WTC11 (cell line): ENCODE measurements around the gene NSMF. TPM values are rescaled to one million over a fixed set of nuclear protein-coding genes. Genes with fewer than 3 reads are reported as not detected.

ENCODE experiments used
- FOXK1 ChIP-seq: sonication (generic); formaldehyde crosslinking; IDR thresholded peaks from 2 replicates; pipeline ENCODE4 v1.8.0; 2022; ENCODE audit warnings: mild to moderate bottlenecking, moderate library complexity, missing genetic modification reagents
- NFE2L1 ChIP-seq: sonication (generic); formaldehyde crosslinking; IDR thresholded peaks from 2 replicates; pipeline ENCODE4 v1.8.1; 2023; ENCODE audit warnings: missing genetic modification reagents
- RELA ChIP-seq: sonication (generic); formaldehyde crosslinking; IDR thresholded peaks from 2 replicates; pipeline ENCODE4 v1.8.1; 2022; ENCODE audit warnings: missing genetic modification reagents, mild to moderate bottlenecking, borderline replicate concordance
- ZNF416 ChIP-seq: fragments of 250-450 bp; sonication (Bioruptor Pico); IDR thresholded peaks from 2 replicates; pipeline ENCODE4 v1.9.0; 2021; ENCODE audit warnings: mild to moderate bottlenecking, inconsistent platforms
- ZNF423 ChIP-seq: fragments of 250-450 bp; sonication (Bioruptor Pico); IDR thresholded peaks from 2 replicates; pipeline ENCODE4 v2.1.2; 2022; ENCODE audit warnings: mild to moderate bottlenecking, moderate library complexity
- total RNA-seq: library from RNA; stranded (reverse); gene quantifications from 3 replicates; pipeline ENCODE4 v1.2.3, GENCODE V29; 2021
- TF ChIP-seq, protein P1 (sequence below): fragments of 250-450 bp; sonication (Bioruptor Pico); IDR thresholded peaks from 2 replicates; pipeline ENCODE4 v1.9.0; 2021; ENCODE audit warnings: mild to moderate bottlenecking, borderline replicate concordance
- TF ChIP-seq, protein P2 (sequence below): sonication (generic); formaldehyde crosslinking; IDR thresholded peaks from 2 replicates; pipeline ENCODE4 v1.8.0; 2023; ENCODE audit warnings: mild to moderate bottlenecking, missing genetic modification reagents
- TF ChIP-seq, protein P3 (sequence below): sonication (generic); formaldehyde crosslinking; IDR thresholded peaks from 2 replicates; pipeline ENCODE4 v1.8.1; 2023; ENCODE audit warnings: mild to moderate bottlenecking, moderate library complexity, missing genetic modification reagents
- TF ChIP-seq, protein P4 (sequence below): fragments of 250-450 bp; sonication (Bioruptor Pico); IDR thresholded peaks from 2 replicates; pipeline ENCODE4 v2.1.2; 2022; ENCODE audit warnings: mild to moderate bottlenecking, moderate library complexity
- TF ChIP-seq, protein P5 (sequence below): fragments of 250-450 bp; sonication (Bioruptor Pico); IDR thresholded peaks from 2 replicates; pipeline ENCODE4 v1.9.0; 2021; ENCODE audit warnings: moderate library complexity, mild to moderate bottlenecking, inconsistent platforms, borderline replicate concordance
- TF ChIP-seq, protein P6 (sequence below): sonication (generic); formaldehyde crosslinking; IDR thresholded peaks from 2 replicates; pipeline ENCODE4 v1.8.0; 2023; ENCODE audit warnings: missing genetic modification reagents, mild to moderate bottlenecking, borderline replicate concordance
- TF ChIP-seq, protein P7 (sequence below): sonication (generic); formaldehyde crosslinking; IDR thresholded peaks from 2 replicates; pipeline ENCODE4 v1.8.1; 2023; ENCODE audit warnings: mild to moderate bottlenecking, missing genetic modification reagents, moderate library complexity

The NSMF gene
- total RNA-seq, 1 experiment from 2014 or later, result 61.9 TPM

DNA sequence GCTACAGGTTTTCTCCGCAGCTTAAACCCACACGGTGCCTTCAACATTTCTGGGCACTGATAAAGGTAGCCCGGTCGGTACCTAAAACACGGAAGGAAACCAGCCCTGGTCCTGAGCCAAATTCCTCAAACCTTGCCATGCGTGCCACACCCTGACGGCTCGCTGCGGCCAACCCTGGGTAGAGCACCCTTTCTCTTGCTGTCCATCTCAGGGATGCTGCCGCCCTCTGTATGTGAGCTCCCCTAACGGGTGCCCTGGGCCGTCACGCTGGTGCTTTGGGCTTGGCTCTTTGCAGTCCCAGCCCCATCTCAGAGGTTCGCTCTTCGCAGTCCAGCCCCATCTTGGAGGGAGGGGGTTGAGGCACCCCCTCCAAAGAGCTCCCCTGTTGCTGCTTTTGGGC is 47.1 kb upstream of the NSMF start (continued):
- TF ChIP-seq, protein P1, sequence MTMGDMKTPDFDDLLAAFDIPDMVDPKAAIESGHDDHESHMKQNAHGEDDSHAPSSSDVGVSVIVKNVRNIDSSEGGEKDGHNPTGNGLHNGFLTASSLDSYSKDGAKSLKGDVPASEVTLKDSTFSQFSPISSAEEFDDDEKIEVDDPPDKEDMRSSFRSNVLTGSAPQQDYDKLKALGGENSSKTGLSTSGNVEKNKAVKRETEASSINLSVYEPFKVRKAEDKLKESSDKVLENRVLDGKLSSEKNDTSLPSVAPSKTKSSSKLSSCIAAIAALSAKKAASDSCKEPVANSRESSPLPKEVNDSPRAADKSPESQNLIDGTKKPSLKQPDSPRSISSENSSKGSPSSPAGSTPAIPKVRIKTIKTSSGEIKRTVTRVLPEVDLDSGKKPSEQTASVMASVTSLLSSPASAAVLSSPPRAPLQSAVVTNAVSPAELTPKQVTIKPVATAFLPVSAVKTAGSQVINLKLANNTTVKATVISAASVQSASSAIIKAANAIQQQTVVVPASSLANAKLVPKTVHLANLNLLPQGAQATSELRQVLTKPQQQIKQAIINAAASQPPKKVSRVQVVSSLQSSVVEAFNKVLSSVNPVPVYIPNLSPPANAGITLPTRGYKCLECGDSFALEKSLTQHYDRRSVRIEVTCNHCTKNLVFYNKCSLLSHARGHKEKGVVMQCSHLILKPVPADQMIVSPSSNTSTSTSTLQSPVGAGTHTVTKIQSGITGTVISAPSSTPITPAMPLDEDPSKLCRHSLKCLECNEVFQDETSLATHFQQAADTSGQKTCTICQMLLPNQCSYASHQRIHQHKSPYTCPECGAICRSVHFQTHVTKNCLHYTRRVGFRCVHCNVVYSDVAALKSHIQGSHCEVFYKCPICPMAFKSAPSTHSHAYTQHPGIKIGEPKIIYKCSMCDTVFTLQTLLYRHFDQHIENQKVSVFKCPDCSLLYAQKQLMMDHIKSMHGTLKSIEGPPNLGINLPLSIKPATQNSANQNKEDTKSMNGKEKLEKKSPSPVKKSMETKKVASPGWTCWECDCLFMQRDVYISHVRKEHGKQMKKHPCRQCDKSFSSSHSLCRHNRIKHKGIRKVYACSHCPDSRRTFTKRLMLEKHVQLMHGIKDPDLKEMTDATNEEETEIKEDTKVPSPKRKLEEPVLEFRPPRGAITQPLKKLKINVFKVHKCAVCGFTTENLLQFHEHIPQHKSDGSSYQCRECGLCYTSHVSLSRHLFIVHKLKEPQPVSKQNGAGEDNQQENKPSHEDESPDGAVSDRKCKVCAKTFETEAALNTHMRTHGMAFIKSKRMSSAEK, result no peak
- TF ChIP-seq, protein P2, sequence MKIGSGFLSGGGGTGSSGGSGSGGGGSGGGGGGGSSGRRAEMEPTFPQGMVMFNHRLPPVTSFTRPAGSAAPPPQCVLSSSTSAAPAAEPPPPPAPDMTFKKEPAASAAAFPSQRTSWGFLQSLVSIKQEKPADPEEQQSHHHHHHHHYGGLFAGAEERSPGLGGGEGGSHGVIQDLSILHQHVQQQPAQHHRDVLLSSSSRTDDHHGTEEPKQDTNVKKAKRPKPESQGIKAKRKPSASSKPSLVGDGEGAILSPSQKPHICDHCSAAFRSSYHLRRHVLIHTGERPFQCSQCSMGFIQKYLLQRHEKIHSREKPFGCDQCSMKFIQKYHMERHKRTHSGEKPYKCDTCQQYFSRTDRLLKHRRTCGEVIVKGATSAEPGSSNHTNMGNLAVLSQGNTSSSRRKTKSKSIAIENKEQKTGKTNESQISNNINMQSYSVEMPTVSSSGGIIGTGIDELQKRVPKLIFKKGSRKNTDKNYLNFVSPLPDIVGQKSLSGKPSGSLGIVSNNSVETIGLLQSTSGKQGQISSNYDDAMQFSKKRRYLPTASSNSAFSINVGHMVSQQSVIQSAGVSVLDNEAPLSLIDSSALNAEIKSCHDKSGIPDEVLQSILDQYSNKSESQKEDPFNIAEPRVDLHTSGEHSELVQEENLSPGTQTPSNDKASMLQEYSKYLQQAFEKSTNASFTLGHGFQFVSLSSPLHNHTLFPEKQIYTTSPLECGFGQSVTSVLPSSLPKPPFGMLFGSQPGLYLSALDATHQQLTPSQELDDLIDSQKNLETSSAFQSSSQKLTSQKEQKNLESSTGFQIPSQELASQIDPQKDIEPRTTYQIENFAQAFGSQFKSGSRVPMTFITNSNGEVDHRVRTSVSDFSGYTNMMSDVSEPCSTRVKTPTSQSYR (CRISPR knock-in tag), result no peak
- TF ChIP-seq FOXK1 (CRISPR knock-in tag) (no peak), ZNF416 (CRISPR knock-in tag) (no peak), NFE2L1 (CRISPR knock-in tag) (no peak), RELA (CRISPR knock-in tag) (no peak), ZNF423 (CRISPR knock-in tag) (no peak)
- TF ChIP-seq, protein P3, sequence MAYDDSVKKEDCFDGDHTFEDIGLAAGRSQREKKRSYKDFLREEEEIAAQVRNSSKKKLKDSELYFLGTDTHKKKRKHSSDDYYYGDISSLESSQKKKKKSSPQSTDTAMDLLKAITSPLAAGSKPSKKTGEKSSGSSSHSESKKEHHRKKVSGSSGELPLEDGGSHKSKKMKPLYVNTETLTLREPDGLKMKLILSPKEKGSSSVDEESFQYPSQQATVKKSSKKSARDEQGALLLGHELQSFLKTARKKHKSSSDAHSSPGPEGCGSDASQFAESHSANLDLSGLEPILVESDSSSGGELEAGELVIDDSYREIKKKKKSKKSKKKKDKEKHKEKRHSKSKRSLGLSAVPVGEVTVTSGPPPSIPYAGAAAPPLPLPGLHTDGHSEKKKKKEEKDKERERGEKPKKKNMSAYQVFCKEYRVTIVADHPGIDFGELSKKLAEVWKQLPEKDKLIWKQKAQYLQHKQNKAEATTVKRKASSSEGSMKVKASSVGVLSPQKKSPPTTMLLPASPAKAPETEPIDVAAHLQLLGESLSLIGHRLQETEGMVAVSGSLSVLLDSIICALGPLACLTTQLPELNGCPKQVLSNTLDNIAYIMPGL, result no peak
- TF ChIP-seq, protein P4, sequence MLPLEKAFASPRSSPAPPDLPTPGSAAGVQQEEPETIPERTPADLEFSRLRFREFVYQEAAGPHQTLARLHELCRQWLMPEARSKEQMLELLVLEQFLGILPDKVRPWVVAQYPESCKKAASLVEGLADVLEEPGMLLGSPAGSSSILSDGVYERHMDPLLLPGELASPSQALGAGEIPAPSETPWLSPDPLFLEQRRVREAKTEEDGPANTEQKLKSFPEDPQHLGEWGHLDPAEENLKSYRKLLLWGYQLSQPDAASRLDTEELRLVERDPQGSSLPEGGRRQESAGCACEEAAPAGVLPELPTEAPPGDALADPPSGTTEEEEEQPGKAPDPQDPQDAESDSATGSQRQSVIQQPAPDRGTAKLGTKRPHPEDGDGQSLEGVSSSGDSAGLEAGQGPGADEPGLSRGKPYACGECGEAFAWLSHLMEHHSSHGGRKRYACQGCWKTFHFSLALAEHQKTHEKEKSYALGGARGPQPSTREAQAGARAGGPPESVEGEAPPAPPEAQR (CRISPR knock-in tag), result no peak
- TF ChIP-seq, protein P5, sequence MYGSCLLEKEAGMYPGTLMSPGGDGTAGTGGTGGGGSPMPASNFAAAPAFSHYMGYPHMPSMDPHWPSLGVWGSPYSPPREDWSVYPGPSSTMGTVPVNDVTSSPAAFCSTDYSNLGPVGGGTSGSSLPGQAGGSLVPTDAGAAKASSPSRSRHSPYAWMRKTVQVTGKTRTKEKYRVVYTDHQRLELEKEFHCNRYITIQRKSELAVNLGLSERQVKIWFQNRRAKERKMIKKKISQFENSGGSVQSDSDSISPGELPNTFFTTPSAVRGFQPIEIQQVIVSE (CRISPR knock-in tag), result no peak
- TF ChIP-seq, protein P6, sequence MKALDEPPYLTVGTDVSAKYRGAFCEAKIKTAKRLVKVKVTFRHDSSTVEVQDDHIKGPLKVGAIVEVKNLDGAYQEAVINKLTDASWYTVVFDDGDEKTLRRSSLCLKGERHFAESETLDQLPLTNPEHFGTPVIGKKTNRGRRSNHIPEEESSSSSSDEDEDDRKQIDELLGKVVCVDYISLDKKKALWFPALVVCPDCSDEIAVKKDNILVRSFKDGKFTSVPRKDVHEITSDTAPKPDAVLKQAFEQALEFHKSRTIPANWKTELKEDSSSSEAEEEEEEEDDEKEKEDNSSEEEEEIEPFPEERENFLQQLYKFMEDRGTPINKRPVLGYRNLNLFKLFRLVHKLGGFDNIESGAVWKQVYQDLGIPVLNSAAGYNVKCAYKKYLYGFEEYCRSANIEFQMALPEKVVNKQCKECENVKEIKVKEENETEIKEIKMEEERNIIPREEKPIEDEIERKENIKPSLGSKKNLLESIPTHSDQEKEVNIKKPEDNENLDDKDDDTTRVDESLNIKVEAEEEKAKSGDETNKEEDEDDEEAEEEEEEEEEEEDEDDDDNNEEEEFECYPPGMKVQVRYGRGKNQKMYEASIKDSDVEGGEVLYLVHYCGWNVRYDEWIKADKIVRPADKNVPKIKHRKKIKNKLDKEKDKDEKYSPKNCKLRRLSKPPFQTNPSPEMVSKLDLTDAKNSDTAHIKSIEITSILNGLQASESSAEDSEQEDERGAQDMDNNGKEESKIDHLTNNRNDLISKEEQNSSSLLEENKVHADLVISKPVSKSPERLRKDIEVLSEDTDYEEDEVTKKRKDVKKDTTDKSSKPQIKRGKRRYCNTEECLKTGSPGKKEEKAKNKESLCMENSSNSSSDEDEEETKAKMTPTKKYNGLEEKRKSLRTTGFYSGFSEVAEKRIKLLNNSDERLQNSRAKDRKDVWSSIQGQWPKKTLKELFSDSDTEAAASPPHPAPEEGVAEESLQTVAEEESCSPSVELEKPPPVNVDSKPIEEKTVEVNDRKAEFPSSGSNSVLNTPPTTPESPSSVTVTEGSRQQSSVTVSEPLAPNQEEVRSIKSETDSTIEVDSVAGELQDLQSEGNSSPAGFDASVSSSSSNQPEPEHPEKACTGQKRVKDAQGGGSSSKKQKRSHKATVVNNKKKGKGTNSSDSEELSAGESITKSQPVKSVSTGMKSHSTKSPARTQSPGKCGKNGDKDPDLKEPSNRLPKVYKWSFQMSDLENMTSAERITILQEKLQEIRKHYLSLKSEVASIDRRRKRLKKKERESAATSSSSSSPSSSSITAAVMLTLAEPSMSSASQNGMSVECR (CRISPR knock-in tag), result no peak
- TF ChIP-seq, protein P7, sequence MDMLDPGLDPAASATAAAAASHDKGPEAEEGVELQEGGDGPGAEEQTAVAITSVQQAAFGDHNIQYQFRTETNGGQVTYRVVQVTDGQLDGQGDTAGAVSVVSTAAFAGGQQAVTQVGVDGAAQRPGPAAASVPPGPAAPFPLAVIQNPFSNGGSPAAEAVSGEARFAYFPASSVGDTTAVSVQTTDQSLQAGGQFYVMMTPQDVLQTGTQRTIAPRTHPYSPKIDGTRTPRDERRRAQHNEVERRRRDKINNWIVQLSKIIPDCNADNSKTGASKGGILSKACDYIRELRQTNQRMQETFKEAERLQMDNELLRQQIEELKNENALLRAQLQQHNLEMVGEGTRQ (CRISPR knock-in tag), result no peak
